ENCODE measurements around the gene HPD.

GRCh38 chr12:121793838-121794533 lies 64.7 kb downstream of the HPD start:
- TF ChIP-seq FOXP2 (optimal IDR thresholded peaks at IDR 0.05; ENCODE audit: control extremely low read depth, extremely low read length, insufficient read depth) (no peak), POLR2AphosphoS5 (IDR thresholded peaks at IDR 0.05; ENCODE audit: borderline replicate concordance, low read depth, low read length) (peak; percentile 47; the same call in 1 of the 2 replicates), EZH2 (IDR thresholded peaks at IDR 0.05) (no peak)
